ENCODE measurements around the gene CDC123.
"Not testable (repeated sequence)": the region's sequence is repeated elsewhere in the genome, so short reads cannot be mapped to it uniquely, and the experiment has no call there.

Gene CDC123

GRCh38 chr10:12193193-12193592 is 2.8 kb upstream of the CDC123 start:
- no peak for DNase-seq

- peak; percentile 42 to 57 for DNase-seq
Measured at GRCh38 chr10:12194752-12195271, 1.2 kb upstream of the CDC123 start.

GRCh38 chr10:12195281-12195602 is 746 bp upstream of the CDC123 start:
- DNase-seq: no peak

- no peak for DNase-seq
Measured at GRCh38 chr10:12196531-12197211, 683 bp downstream of the CDC123 start.

- DNase-seq: no peak
Measured at GRCh38 chr10:12198156-12198555, 2.2 kb downstream of the CDC123 start.

GRCh38 chr10:12200850-12201249 is 4.9 kb downstream of the CDC123 start:
- DNase-seq: no peak

GRCh38 chr10:12201543-12201942 is 5.6 kb downstream of the CDC123 start:
- peak in 1 of 2 experiments; percentile 30 for DNase-seq

GRCh38 chr10:12202226-12202625 is 6.2 kb downstream of the CDC123 start:
- no peak for DNase-seq

- DNase-seq: no peak
Measured at GRCh38 chr10:12205082-12205481, 9.1 kb downstream of the CDC123 start.

GRCh38 chr10:12207114-12207513 is 11.1 kb downstream of the CDC123 start:
- no peak for DNase-seq

GRCh38 chr10:12208460-12208859 is 12.5 kb downstream of the CDC123 start:
- DNase-seq: no peak

- DNase-seq: no peak
Measured at GRCh38 chr10:12212454-12212853, 16.5 kb downstream of the CDC123 start.

GRCh38 chr10:12213621-12214020 is 17.6 kb downstream of the CDC123 start:
- no peak for DNase-seq

GRCh38 chr10:12214093-12214492 is 18.1 kb downstream of the CDC123 start:
- DNase-seq: no peak

- DNase-seq: peak in 1 of 2 experiments; percentile 39
Measured at GRCh38 chr10:12214763-12215218, 18.8 kb downstream of the CDC123 start.

GRCh38 chr10:12218991-12219390 is 23.0 kb downstream of the CDC123 start:
- no peak for DNase-seq

GRCh38 chr10:12221323-12222298 is 25.6 kb downstream of the CDC123 start:
- DNase-seq: no peak

- DNase-seq: no peak
Measured at GRCh38 chr10:12225444-12225843, 29.5 kb downstream of the CDC123 start.

GRCh38 chr10:12226438-12226837 is 30.4 kb downstream of the CDC123 start:
- not testable (repeated sequence) for DNase-seq

GRCh38 chr10:12228851-12229250 is 32.9 kb downstream of the CDC123 start:
- no peak for DNase-seq

GRCh38 chr10:12234687-12235086 is 38.7 kb downstream of the CDC123 start:
- DNase-seq: not testable (repeated sequence)

GRCh38 chr10:12235116-12235694 is 39.2 kb downstream of the CDC123 start:
- DNase-seq: no peak

GRCh38 chr10:12235796-12236195 is 39.8 kb downstream of the CDC123 start:
- DNase-seq: no peak

Measured in activated CD4-positive, alpha-beta T cell treated with anti-CD3 and anti-CD28 coated beads, Interleukin-2, amount 50 U/mL, for 48 hours (primary cell).